K562 (cell line): Measurements from ENCODE around the gene PTPRF. TPM values are rescaled to one million over a fixed set of nuclear protein-coding genes. Genes with fewer than 3 reads are reported as not detected.

Experiments used
- CBFA2T2 ChIP-seq: fragments of 450-650 bp; conservative IDR thresholded peaks from 2 replicates; pipeline ENCODE4 v1.6.1; 2017; ENCODE audit warnings: mild to moderate bottlenecking
- CREBBP ChIP-seq: IDR thresholded peaks from one replicate; pipeline ENCODE4 v1.6.1; 2012; ENCODE audit warnings: low read depth, mild to moderate bottlenecking, control low read depth, inconsistent platforms, low read length
- LCOR ChIP-seq: sonication (generic); formaldehyde crosslinking; IDR thresholded peaks from 2 replicates; pipeline ENCODE4 v1.8.0; 2022; ENCODE audit warnings: mild to moderate bottlenecking, missing genetic modification reagents
- NFE2 ChIP-seq: IDR thresholded peaks from 2 replicates; pipeline ENCODE4 v1.6.1; 2014; ENCODE audit warnings: antibody characterized with exemption, low read depth
- RAD21 ChIP-seq, 2 experiments: fragments of 250-450 bp in 1 of 2; fragments of 450-650 bp in 1 of 2; sonication (Bioruptor Pico) in 1 of 2; formaldehyde crosslinking in 1 of 2; IDR thresholded peaks in 1 of 2; conservative IDR thresholded peaks in 1 of 2; 2 replicates each; pipeline versions ENCODE4 v1.4.0 to v1.8.0; 2020 to 2022; ENCODE audit warnings: mild to moderate bottlenecking in 2 of 2, moderate library complexity in 1 of 2
- RAD51 ChIP-seq: fragments of 450-650 bp; IDR thresholded peaks from 2 replicates; pipeline ENCODE4 v1.7.1; 2016; ENCODE audit warnings: low read depth, mild to moderate bottlenecking, borderline replicate concordance
- RB1 ChIP-seq: fragments of 450-650 bp; IDR thresholded peaks from 2 replicates; pipeline ENCODE4 v1.6.1; 2017; ENCODE audit warnings: low read depth, mild to moderate bottlenecking
- RFX5 ChIP-seq: IDR thresholded peaks from 2 replicates; pipeline ENCODE4 v1.6.1; 2011; ENCODE audit warnings: low read depth, mild to moderate bottlenecking, improper control_type of control experiment, low read length
- SIX5 ChIP-seq, 2 experiments: IDR thresholded peaks; 2 replicates each; pipeline ENCODE4 v1.6.1; 2011; ENCODE audit warnings: low read length in 2 of 2, borderline replicate concordance in 1 of 2, low read depth in 1 of 2, mild to moderate bottlenecking in 1 of 2, moderate library complexity in 1 of 2; ENCODE audit not compliant: insufficient read depth in 1 of 2
- SP1 ChIP-seq: sonication (generic); formaldehyde crosslinking; IDR thresholded peaks from 2 replicates; pipeline ENCODE4 v1.8.1; 2022; ENCODE audit warnings: mild to moderate bottlenecking, missing genetic modification reagents
- SPI1 ChIP-seq: IDR thresholded peaks from 2 replicates; pipeline ENCODE4 v1.6.1; 2011; ENCODE audit warnings: low read depth, low read length, control low read depth, borderline replicate concordance
- STAG1 ChIP-seq: sonication (generic); formaldehyde crosslinking; IDR thresholded peaks from 2 replicates; pipeline ENCODE4 v1.5.0; 2020; ENCODE audit warnings: missing genetic modification reagents, borderline replicate concordance
- XRCC4 ChIP-seq: IDR thresholded peaks from one replicate; pipeline ENCODE4 v1.6.1; 2011; ENCODE audit not compliant: insufficient read depth, insufficient read length; ENCODE audit errors: extremely low read depth
- ZBTB17 ChIP-seq: fragments of 450-650 bp; formaldehyde crosslinking; IDR thresholded peaks from 2 replicates; pipeline ENCODE4 v1.4.0; 2020; ENCODE audit warnings: mild to moderate bottlenecking
- ZBTB8A ChIP-seq: fragments of 450-650 bp; IDR thresholded peaks from 2 replicates; pipeline ENCODE4 v1.6.1; 2018; ENCODE audit warnings: mild to moderate bottlenecking, moderate library complexity; ENCODE audit not compliant: partially characterized antibody
- ZFX ChIP-seq: sonication (generic); formaldehyde crosslinking; IDR thresholded peaks from 2 replicates; pipeline ENCODE4 v1.8.0; 2022; ENCODE audit warnings: mild to moderate bottlenecking, missing genetic modification reagents, moderate library complexity
- ZNF165 ChIP-seq: fragments of 250-450 bp; sonication (Bioruptor Pico); IDR thresholded peaks from 2 replicates; pipeline ENCODE4 v1.4.0; 2020; ENCODE audit warnings: borderline replicate concordance
- polyA plus RNA-seq, 8 experiments: library from polyadenylated mRNA; depleted of rRNA in 4 of 8; stranded (reverse) in 5 of 8; unstranded in 3 of 8; fragments of >200 nt; fragmentation: Nextera tagmentation in 2 of 8; fragmentation: Illumina TruSeq in 1 of 8; extraction: Ambion mirVana in 2 of 8; extraction: Trizol in 1 of 8; gene quantifications; 2 replicates each; pipeline versions ENCODE4 v1.2.1 to v1.2.3, GENCODE V29; 2011 to 2014; ENCODE audit warnings: inconsistent platforms in 1 of 8, missing spikeins in 1 of 8
- total RNA-seq, 7 experiments: library from RNA; depleted of rRNA in 6 of 7; stranded (reverse); fragments of >200 nt in 6 of 7; fragmentation: Illumina TruSeq in 2 of 7; extraction: Trizol in 2 of 7; gene quantifications; 2 replicates each; pipeline versions ENCODE4 v1.2.1 to v1.2.3, GENCODE V29; 2011 to 2021; ENCODE audit warnings: low replicate concordance in 1 of 7
- TF ChIP-seq, protein P1 (sequence below): sonication (generic); IDR thresholded peaks from 2 replicates; pipeline ENCODE4 v1.6.1; 2016
- TF ChIP-seq, protein P2 (sequence below), 3 experiments: IDR thresholded peaks in 2 of 3; conservative IDR thresholded peaks in 1 of 3; 2 replicates each; pipeline ENCODE4 v1.5.1; 2011 to 2012; ENCODE audit warnings: low read length in 3 of 3, mild to moderate bottlenecking in 3 of 3, control low read depth in 2 of 3, improper control_type of control experiment in 1 of 3, inconsistent platforms in 1 of 3, low read depth in 1 of 3, mixed read lengths in 1 of 3, moderate library complexity in 1 of 3; ENCODE audit not compliant: insufficient read depth in 2 of 3
- TF ChIP-seq, protein P3 (sequence below), 2 experiments: fragments of 450-650 bp in 1 of 2; IDR thresholded peaks; 2 replicates each; pipeline ENCODE4 v1.6.1; 2011 to 2017; ENCODE audit warnings: low read depth in 2 of 2, antibody characterized with exemption in 1 of 2, borderline replicate concordance in 1 of 2, low read length in 1 of 2, mild to moderate bottlenecking in 1 of 2, mixed read lengths in 1 of 2; ENCODE audit not compliant: control insufficient read depth in 1 of 2
- TF ChIP-seq, protein P4 (sequence below): fragments of 250-450 bp; sonication (Bioruptor Pico); IDR thresholded peaks from 2 replicates; pipeline ENCODE4 v1.8.0; 2022; ENCODE audit warnings: moderate library complexity, mild to moderate bottlenecking, inconsistent platforms

The PTPRF gene
- total and polyA plus RNA-seq, 9 of the 15 experiments (the other 6 are each of a cell fraction or from before 2014, with no cell fraction given), result 0.13 to 4.3 (median 1.1) TPM

DNA sequence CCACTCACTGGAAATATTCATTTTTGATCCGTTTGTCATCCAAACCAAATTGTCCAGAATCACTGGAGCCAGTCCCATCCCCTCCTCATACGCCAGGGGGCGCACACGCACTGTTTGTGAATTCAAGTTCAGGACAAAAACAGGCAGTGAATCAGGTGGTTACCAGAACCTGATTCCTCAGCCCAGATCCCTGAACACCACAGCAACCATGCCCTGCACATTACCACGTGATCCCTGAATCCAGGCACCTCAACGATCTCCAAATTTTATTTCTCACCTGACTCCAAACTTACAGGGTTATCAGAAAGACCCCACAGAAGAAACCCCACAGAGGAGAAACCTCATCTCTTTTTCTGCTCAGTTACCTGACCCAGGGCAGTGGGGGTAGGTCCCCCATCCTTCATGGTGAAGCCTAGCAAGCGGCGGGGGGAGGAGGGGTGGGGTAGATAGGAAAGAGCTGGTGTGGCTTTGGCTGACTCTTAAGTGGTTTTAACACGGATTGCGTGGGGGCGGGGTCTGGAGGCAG, 1.4 kb upstream of the PTPRF start (continued):
- peak; percentile 91 to 98 for TF ChIP-seq RAD21 (CRISPR knock-in tag; conservative IDR thresholded peaks at IDR 0.05 in 1 of 2, IDR thresholded peaks at IDR 0.05 in 1 of 2)
- TF ChIP-seq, protein P1, sequence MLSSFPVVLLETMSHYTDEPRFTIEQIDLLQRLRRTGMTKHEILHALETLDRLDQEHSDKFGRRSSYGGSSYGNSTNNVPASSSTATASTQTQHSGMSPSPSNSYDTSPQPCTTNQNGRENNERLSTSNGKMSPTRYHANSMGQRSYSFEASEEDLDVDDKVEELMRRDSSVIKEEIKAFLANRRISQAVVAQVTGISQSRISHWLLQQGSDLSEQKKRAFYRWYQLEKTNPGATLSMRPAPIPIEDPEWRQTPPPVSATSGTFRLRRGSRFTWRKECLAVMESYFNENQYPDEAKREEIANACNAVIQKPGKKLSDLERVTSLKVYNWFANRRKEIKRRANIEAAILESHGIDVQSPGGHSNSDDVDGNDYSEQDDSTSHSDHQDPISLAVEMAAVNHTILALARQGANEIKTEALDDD, result peak; percentile 14; the same call in 1 of the 2 replicates
- TF ChIP-seq ZBTB17 (CRISPR knock-in tag), result no peak
- TF ChIP-seq ZBTB8A, result no peak
- no peak for TF ChIP-seq ZNF165
- TF ChIP-seq CBFA2T2, result no peak
- peak; percentile 80 for TF ChIP-seq STAG1 (CRISPR knock-in tag)
- peak; percentile 66; the same call in 1 of the 2 replicates for TF ChIP-seq RB1
- TF ChIP-seq, protein P2, sequence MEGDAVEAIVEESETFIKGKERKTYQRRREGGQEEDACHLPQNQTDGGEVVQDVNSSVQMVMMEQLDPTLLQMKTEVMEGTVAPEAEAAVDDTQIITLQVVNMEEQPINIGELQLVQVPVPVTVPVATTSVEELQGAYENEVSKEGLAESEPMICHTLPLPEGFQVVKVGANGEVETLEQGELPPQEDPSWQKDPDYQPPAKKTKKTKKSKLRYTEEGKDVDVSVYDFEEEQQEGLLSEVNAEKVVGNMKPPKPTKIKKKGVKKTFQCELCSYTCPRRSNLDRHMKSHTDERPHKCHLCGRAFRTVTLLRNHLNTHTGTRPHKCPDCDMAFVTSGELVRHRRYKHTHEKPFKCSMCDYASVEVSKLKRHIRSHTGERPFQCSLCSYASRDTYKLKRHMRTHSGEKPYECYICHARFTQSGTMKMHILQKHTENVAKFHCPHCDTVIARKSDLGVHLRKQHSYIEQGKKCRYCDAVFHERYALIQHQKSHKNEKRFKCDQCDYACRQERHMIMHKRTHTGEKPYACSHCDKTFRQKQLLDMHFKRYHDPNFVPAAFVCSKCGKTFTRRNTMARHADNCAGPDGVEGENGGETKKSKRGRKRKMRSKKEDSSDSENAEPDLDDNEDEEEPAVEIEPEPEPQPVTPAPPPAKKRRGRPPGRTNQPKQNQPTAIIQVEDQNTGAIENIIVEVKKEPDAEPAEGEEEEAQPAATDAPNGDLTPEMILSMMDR (IDR thresholded peaks at IDR 0.05 in 2 of 3, conservative IDR thresholded peaks at IDR 0.05 in 1 of 3; ENCODE audit: insufficient read depth in 2 of 3, low read depth in 1 of 3, low read length in 3 of 3), result peak; percentile 89 to 98 (median 98)
- peak; percentile 78; the same call in 1 of the 2 replicates for TF ChIP-seq LCOR (CRISPR knock-in tag)
- no peak for TF ChIP-seq NFE2
- no peak for TF ChIP-seq RFX5
- TF ChIP-seq, protein P3, sequence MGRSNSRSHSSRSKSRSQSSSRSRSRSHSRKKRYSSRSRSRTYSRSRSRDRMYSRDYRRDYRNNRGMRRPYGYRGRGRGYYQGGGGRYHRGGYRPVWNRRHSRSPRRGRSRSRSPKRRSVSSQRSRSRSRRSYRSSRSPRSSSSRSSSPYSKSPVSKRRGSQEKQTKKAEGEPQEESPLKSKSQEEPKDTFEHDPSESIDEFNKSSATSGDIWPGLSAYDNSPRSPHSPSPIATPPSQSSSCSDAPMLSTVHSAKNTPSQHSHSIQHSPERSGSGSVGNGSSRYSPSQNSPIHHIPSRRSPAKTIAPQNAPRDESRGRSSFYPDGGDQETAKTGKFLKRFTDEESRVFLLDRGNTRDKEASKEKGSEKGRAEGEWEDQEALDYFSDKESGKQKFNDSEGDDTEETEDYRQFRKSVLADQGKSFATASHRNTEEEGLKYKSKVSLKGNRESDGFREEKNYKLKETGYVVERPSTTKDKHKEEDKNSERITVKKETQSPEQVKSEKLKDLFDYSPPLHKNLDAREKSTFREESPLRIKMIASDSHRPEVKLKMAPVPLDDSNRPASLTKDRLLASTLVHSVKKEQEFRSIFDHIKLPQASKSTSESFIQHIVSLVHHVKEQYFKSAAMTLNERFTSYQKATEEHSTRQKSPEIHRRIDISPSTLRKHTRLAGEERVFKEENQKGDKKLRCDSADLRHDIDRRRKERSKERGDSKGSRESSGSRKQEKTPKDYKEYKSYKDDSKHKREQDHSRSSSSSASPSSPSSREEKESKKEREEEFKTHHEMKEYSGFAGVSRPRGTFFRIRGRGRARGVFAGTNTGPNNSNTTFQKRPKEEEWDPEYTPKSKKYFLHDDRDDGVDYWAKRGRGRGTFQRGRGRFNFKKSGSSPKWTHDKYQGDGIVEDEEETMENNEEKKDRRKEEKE (IDR thresholded peaks at IDR 0.05; ENCODE audit: borderline replicate concordance in 1 of 2, control insufficient read depth in 1 of 2, low read depth in 2 of 2, low read length in 1 of 2), result no peak
- no peak for TF ChIP-seq ZFX (CRISPR knock-in tag)
- no peak for TF ChIP-seq SP1
- 0 out of 2 replicates have a peak, but pooled peaks have one; percentile 10 for TF ChIP-seq SPI1
- TF ChIP-seq SIX5 (IDR thresholded peaks at IDR 0.05; ENCODE audit: borderline replicate concordance in 1 of 2, insufficient read depth in 1 of 2, low read depth in 1 of 2, low read length in 2 of 2), result no peak
- TF ChIP-seq CREBBP, result no peak
- peak; percentile 79 for TF ChIP-seq RAD51
- TF ChIP-seq, protein P4, sequence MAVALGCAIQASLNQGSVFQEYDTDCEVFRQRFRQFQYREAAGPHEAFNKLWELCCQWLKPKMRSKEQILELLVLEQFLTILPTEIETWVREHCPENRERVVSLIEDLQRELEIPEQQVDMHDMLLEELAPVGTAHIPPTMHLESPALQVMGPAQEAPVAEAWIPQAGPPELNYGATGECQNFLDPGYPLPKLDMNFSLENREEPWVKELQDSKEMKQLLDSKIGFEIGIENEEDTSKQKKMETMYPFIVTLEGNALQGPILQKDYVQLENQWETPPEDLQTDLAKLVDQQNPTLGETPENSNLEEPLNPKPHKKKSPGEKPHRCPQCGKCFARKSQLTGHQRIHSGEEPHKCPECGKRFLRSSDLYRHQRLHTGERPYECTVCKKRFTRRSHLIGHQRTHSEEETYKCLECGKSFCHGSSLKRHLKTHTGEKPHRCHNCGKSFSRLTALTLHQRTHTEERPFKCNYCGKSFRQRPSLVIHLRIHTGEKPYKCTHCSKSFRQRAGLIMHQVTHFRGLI (CRISPR knock-in tag), result no peak
- no peak for TF ChIP-seq XRCC4
